Caco-2 (cell line): Measurements from ENCODE around the gene TNS1. TPM values are rescaled to one million over a fixed set of nuclear protein-coding genes. Genes with fewer than 3 reads are reported as not detected.

ENCODE experiments used
- BruUV-seq: library from RNA; stranded (reverse); fragments of 400-500 nt; replicated peaks from 2 replicates; lab custom pipeline; 2021; lab: Mats Ljungman, UMichigan
- CTCF ChIA-PET: fragments of 300-600 bp; sonication (Branson Sonifier 250); formaldehyde crosslinking; loops from one replicate; lab custom pipeline; 2022; ENCODE audit warnings: antibody characterized with exemption; lab: Charles Lee
- POLR2A ChIA-PET: fragments of 300-600 bp; sonication (Branson Sonifier 250); formaldehyde crosslinking; loops from one replicate; lab custom pipeline; 2022; ENCODE audit warnings: antibody characterized with exemption; lab: Charles Lee
- DNase-seq, 2 experiments: peaks; one replicate each; pipeline versions ENCODE4 v3.0.0 to v3.0.0-alpha.2; 2020 to 2022
- H3K27me3 ChIP-seq: replicated peaks from 2 replicates; pipeline ENCODE4 v1.6.0; 2011; ENCODE audit warnings: low read length; ENCODE audit not compliant: control insufficient read depth, insufficient read depth
- H3K36me3 ChIP-seq: 2 replicates; pipeline ENCODE4 v1.5.1; 2011; ENCODE audit warnings: low read length; ENCODE audit not compliant: control insufficient read depth, insufficient read depth
- H3K4me1 ChIP-seq: fragments of 250-450 bp; sonication (Bioruptor Pico); 2 replicates; pipeline ENCODE4 v1.5.1; 2020; ENCODE audit warnings: mild to moderate bottlenecking
- H3K4me3 ChIP-seq: 2 replicates; pipeline ENCODE4 v1.5.1; 2011; ENCODE audit warnings: low read depth, mild to moderate bottlenecking, control low read depth, low read length
- H3K9me3 ChIP-seq: fragments of 250-450 bp; sonication (Bioruptor Pico); 2 replicates; pipeline ENCODE4 v1.5.1; 2020; ENCODE audit warnings: mild to moderate bottlenecking, moderate library complexity
- H3K27ac Mint-ChIP-seq: one replicate; pipeline ENCODE4 v1.8.0; 2022; ENCODE audit warnings: mixed read lengths; ENCODE audit not compliant: unreplicated experiment
- H3K27me3 Mint-ChIP-seq: one replicate; pipeline ENCODE4 v1.8.0; 2022; ENCODE audit warnings: mixed read lengths; ENCODE audit not compliant: insufficient read depth, unreplicated experiment
- H3K36me3 Mint-ChIP-seq: one replicate; pipeline ENCODE4 v1.8.0; 2022; ENCODE audit warnings: mild to moderate bottlenecking, mixed read lengths; ENCODE audit not compliant: insufficient read depth, unreplicated experiment
- H3K4me1 Mint-ChIP-seq: one replicate; pipeline ENCODE4 v1.8.0; 2022; ENCODE audit warnings: low read depth, mixed read lengths; ENCODE audit not compliant: unreplicated experiment
- H3K4me3 Mint-ChIP-seq: one replicate; pipeline ENCODE4 v1.8.0; 2022; ENCODE audit warnings: mild to moderate bottlenecking, moderate library complexity, mixed read lengths; ENCODE audit not compliant: unreplicated experiment
- H3K9me3 Mint-ChIP-seq: one replicate; pipeline ENCODE4 v1.8.0; 2022; ENCODE audit warnings: mixed read lengths; ENCODE audit not compliant: unreplicated experiment
- intact Hi-C: fragments of 100-400 bp; cut with micrococcal nuclease; formaldehyde crosslinking; loops from one replicate; pipeline ENCODE4 v1.10.0; 2022; ENCODE audit not compliant: unreplicated experiment
- total RNA-seq: library from RNA; stranded (reverse); gene quantifications from 2 replicates; pipeline ENCODE4 v1.2.3, GENCODE V29; 2022
- TF ChIP-seq, protein P1 (sequence below), 2 experiments: fragments of 200-600 bp in 1 of 2; IDR thresholded peaks; 1 replicate in 1 of 2; 2 replicates in 1 of 2; pipeline versions ENCODE4 v1.5.1 to v1.8.0; 2011 to 2022; ENCODE audit warnings: antibody characterized with exemption in 1 of 2, control low read depth in 1 of 2, inconsistent platforms in 1 of 2, low read depth in 1 of 2, low read length in 1 of 2, mild to moderate bottlenecking in 1 of 2, moderate library complexity in 1 of 2; ENCODE audit not compliant: insufficient read depth in 1 of 2, severe bottlenecking in 1 of 2, unreplicated experiment in 1 of 2

TNS1 gene
- total RNA-seq, 1 experiment from 2014 or later: 16.1 TPM

DNA sequence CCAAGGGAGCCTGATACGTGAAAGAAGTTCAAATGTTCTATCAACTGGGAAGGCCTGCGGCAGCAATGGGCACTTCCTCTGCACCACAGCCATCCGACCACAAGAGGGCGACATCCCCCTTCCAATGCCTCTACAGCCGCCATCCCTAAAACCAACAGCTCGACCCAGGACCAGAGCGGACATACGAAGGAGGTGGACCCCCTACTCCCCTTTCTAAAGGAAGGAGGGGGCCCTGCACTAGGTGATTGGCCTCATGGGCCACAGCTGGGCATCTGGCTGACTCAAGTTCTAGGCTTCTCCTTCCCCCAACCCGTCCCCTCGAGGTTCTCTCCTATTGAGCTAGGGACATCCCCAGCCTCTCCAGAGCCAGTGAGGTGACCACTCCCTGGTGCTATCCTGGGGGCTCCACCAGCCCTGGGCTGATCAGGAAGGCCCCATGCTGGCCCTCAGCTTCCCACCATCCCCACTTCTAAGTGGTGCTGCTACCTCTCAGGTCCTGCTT is 217.2 kb downstream of the TNS1 start:
- Mint-ChIP-seq H3K27me3 (peaks cover 8% of the 10 kb centered on the region), H3K27ac (no peak overlapping the region), H3K9me3 (peaks cover 8% of the 10 kb centered on the region), H3K4me3 (no peak overlapping the region), H3K4me1 (no peaks in the 10 kb centered on the region), H3K36me3 (no peaks in the 10 kb centered on the region)
- Histone ChIP-seq H3K27me3 (no peaks in the 10 kb centered on the region), H3K4me3 (no peak overlapping the region), H3K4me1 (no peaks in the 10 kb centered on the region), H3K9me3 (peaks cover 4% of the 10 kb centered on the region; the same call in 1 of the 2 replicates), H3K36me3 (no peaks in the 10 kb centered on the region)
- DNase-seq: peak; percentile 75 to 84
- no TSS peak for BruUV-seq
- intact Hi-C loops: loop anchor here (1.0 to 5.0 kb wide), 6 partner anchors 101 to 283 kb away; no protein-coding TSS in a partner anchor
- CTCF ChIA-PET: interaction anchor here (0.6 to 3.3 kb wide), 31 partner anchors 10 to 412 kb away, joined by 3 to 50 read pairs (median 4); partner anchors contain the start of gene RUFY4
- TF ChIP-seq, protein P1, sequence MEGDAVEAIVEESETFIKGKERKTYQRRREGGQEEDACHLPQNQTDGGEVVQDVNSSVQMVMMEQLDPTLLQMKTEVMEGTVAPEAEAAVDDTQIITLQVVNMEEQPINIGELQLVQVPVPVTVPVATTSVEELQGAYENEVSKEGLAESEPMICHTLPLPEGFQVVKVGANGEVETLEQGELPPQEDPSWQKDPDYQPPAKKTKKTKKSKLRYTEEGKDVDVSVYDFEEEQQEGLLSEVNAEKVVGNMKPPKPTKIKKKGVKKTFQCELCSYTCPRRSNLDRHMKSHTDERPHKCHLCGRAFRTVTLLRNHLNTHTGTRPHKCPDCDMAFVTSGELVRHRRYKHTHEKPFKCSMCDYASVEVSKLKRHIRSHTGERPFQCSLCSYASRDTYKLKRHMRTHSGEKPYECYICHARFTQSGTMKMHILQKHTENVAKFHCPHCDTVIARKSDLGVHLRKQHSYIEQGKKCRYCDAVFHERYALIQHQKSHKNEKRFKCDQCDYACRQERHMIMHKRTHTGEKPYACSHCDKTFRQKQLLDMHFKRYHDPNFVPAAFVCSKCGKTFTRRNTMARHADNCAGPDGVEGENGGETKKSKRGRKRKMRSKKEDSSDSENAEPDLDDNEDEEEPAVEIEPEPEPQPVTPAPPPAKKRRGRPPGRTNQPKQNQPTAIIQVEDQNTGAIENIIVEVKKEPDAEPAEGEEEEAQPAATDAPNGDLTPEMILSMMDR (IDR thresholded peaks at IDR 0.05; ENCODE audit: insufficient read depth in 1 of 2, low read depth in 1 of 2, low read length in 1 of 2, severe bottlenecking in 1 of 2, unreplicated experiment in 1 of 2): peak; percentile 96 to 97
- POLR2A ChIA-PET: no interaction called here

DNA sequence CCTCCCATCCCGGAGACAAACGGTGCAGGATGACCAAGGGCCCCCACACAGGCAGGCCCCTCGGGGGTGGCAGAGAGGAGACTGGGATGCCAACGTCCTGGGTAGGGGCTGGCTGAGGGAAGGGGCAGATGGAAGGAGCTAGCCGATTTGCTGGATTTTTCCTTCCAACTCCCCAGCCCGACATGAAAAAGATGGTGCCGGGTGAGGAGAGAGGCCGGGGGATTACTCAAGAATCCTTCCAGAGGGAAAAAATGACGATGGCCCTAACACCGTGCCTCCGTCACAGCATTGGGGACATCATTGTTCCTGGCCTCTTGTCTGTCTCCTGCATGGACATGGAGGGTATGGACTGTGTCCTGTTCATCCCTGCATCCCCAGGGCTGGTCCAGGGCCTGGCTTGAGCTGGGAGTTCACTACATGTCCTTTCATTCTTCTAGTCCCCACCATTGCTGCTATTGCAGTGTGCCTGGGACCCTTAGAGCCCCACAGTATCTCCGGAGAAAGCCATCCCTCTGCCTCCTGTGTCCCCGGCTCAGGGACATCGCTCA is 217.7 kb downstream of the TNS1 start:
- Mint-ChIP-seq H3K4me3 (no peak overlapping the region), H3K27me3 (peaks cover 8% of the 10 kb centered on the region), H3K9me3 (peaks cover 8% of the 10 kb centered on the region), H3K4me1 (no peaks in the 10 kb centered on the region), H3K27ac (no peak overlapping the region), H3K36me3 (no peaks in the 10 kb centered on the region)
- no peak for DNase-seq
- CTCF ChIA-PET: interaction anchor here (0.7 to 3.3 kb wide), 22 partner anchors 12 to 412 kb away, joined by 3 to 50 read pairs (median 4); partner anchors contain the start of gene RUFY4
- H3K27me3 ChIP-seq: no peaks in the 10 kb centered on the region
- H3K9me3 ChIP-seq: peaks cover 4% of the 10 kb centered on the region; the same call in 1 of the 2 replicates
- H3K4me3 ChIP-seq: no peak overlapping the region
- intact Hi-C loops: loop anchor here (1.0 to 5.0 kb wide), 6 partner anchors 101 to 283 kb away; no protein-coding TSS in a partner anchor
- no TSS peak for BruUV-seq
- POLR2A ChIA-PET: no interaction called here
- no peaks in the 10 kb centered on the region for H3K36me3 ChIP-seq
- TF ChIP-seq, protein P1 (IDR thresholded peaks at IDR 0.05; ENCODE audit: insufficient read depth in 1 of 2, low read depth in 1 of 2, low read length in 1 of 2, severe bottlenecking in 1 of 2, unreplicated experiment in 1 of 2): no peak
- no peaks in the 10 kb centered on the region for H3K4me1 ChIP-seq

DNA sequence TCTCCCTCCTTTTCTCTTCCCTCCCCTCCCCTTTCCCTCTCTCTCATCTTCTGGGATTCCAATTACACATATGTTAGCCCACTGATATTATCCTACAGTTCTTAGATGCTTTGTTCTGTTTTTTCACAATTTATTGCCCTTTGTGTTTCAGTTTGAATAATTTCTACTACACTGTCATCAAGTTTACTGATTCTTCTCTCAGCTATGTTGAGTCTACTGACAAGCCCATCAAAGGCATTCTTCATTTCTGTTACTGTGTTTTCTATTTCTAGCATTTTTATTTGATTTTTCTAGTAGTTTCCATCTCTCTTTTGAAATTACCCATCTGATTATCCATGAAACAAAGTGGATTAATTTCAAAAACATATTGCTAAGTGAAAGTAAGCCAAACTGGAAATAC is 219.6 kb downstream of the TNS1 start:
- DNase-seq: no peak
- ChIA-PET CTCF (no interaction called here), POLR2A (no interaction called here)
- Mint-ChIP-seq H3K27ac (no peak overlapping the region), H3K4me3 (no peak overlapping the region), H3K27me3 (peaks cover 16% of the 10 kb centered on the region), H3K4me1 (no peaks in the 10 kb centered on the region), H3K9me3 (peaks cover 8% of the 10 kb centered on the region), H3K36me3 (no peaks in the 10 kb centered on the region)
- intact Hi-C loops: no loop called here
- no peaks in the 10 kb centered on the region for H3K36me3 ChIP-seq
- TF ChIP-seq, protein P1 (IDR thresholded peaks at IDR 0.05; ENCODE audit: insufficient read depth in 1 of 2, low read depth in 1 of 2, low read length in 1 of 2, severe bottlenecking in 1 of 2, unreplicated experiment in 1 of 2): no peak
- H3K4me3 ChIP-seq: no peak overlapping the region
- H3K4me1 ChIP-seq: no peaks in the 10 kb centered on the region
- H3K9me3 ChIP-seq: peaks cover 4% of the 10 kb centered on the region; the same call in 1 of the 2 replicates
- no peaks in the 10 kb centered on the region for H3K27me3 ChIP-seq
- no TSS peak for BruUV-seq
